HG02870 (cell line): ENCODE data around the gene GOLGB1.
"Not testable (repeated sequence)": the region's sequence is repeated elsewhere in the genome, so short reads cannot be mapped to it uniquely, and the experiment has no call there.

ENCODE experiments used
- ATAC-seq: cut with Tn5 transposase; IDR thresholded peaks from one replicate; pipeline ENCODE4 v1.9.1; 2021; ENCODE audit warnings: mild to moderate bottlenecking, moderate library complexity; ENCODE audit not compliant: unreplicated experiment

GOLGB1 gene

DNA sequence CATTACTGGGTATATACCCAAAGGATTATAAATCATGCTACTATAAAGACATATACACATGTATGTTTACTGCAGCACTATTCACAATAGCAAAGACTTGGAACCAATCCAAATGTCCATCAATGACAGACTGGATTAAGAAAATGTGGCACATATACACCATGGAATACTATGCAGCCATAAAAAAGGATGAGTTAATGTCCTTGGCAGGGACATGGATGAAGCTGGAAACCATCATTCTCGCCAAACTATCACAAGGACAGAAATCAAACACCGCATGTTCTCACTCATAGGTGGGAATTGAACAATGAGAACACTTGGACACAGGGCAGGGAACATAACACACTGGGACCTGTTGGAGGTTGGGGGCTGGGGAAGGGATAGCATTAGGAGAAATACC, 6.4 kb downstream of the GOLGB1 start:
- not testable (repeated sequence) for ATAC-seq

DNA sequence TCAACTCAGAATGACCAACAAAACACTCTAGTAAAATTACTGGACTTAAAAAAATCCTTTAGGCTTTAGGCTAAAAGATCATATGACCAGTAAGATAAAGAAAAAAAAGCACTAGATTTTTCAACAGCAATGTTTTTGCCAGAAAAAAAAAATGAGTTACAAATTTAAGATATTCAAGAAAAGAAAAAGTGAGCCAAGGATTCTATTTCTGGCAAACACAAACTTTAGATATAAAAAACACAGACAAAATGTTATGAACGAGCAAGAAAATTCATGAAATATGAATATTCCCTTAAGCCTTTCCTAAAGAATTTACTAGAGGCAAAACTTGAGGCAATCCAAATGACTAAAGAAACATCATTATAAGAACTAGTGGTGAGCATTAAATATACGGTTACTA, 8.6 kb downstream of the GOLGB1 start:
- ATAC-seq = no peak

DNA sequence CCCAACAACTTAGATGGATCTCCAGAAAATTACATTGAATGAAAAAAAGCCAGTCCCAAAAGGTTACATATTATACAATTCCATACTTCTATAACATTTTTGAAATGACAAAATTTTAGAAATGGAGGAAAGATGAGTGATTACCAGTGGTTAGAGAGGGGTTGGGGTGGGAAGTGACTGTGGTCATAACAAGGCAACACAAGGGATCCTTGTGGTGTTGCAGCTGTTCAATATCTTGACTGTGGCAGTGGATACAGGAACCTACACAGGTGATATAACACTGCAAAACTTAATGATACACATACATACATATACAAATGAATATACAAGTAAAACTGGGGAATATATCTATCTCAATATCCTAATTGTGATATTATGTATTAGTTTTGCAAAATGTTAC, 9.6 kb downstream of the GOLGB1 start:
- no peak for ATAC-seq

DNA sequence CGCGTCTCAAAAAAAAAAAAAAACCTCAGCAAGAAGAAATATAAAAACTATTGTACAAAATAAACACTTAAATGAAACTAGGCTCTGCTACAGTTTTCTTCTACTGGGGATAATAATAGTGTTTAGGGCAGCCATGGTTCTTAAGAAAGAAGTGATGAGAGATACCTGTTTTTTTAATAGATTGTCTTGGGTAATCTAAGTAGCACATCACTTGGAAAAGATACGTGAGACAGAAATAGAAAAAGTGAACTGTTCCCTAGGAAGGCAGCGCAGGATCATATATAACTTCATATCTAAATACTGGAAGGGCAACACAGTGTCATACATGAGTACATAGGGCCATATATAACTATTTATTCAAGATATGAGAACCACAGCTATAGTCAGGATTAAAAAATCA, 11.9 kb downstream of the GOLGB1 start:
- ATAC-seq = no peak

DNA sequence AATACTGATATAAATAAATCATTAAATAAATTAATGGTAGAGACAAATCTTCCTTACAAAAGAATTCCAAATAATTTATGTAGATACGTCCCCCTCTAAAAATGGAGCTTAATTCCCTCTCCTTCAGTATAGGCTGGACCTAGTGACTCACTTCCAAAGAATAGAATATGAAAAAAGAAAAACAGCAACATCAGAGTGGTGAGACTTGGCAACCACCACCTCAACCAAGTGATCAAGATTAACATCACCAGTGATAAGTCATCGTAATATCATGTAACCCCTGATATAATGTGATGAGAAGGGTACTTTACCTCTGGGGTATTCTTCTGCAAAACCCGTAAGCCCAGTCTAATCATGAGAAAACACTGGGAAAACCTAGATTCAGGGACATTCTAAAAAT, 13.4 kb downstream of the GOLGB1 start:
- ATAC-seq = no peak

DNA sequence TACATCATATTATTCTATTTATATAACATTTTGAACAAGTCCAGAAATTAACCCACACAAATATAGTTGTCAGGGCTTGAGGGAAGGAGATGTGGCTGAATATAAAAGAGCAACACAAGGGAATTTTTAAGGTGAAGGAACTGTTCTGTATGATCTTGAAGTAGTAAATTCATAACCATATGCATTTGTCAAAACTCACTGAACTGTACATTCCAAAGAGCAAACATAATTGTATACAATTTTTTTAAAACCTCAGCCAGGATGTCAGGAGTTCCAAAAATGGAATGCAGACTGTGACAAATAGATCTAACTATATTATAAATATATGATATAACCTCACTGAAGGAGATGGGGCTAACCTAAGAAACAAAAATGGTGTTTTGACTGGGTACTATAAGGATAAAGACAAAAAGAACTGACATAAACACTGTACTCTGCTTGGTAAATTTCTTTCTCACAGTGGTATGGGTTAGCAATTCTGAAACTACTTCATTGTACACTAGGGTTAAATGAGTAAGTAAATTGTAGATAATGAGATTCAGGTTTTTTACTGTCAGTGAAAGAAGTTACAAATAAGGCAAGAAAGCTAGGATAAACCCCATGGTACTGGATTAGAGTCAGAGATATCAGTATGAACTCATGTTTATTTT, 14.4 kb downstream of the GOLGB1 start:
- peak; percentile 98 for ATAC-seq

DNA sequence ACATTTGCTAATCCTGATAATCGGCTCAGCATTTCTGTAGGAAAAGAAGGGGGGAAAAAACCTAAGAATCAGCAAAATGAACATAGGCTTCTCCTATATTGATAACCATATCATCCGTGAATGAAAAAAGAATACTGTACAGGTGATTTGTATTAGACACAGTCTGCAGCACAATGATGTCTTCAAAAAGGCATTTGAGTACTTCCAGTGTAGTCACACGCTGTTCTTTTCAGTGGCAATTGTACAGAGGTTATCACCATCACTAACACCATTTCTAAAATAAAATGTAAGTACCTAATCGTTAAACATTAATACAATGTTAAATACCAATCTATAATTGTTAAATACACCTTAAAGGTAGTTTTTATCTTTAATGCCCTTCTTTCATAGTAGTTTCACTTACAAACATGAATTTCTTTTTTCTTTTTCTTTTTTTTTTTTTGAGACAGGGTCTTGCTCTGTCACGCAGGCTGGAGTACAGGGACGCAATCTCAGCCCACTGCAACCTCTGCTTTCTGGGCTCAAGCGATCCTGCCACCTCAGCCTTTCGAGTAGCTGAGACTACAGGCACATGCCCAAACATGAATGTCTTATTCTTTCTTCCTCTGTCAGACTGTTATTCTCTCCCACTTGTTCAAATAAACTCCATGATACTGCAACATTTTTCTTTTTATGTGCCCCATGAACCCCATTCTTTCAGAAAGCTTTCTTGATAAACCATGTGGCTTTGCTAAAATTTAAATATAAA, 18.4 kb downstream of the GOLGB1 start:
- ATAC-seq = no peak

DNA sequence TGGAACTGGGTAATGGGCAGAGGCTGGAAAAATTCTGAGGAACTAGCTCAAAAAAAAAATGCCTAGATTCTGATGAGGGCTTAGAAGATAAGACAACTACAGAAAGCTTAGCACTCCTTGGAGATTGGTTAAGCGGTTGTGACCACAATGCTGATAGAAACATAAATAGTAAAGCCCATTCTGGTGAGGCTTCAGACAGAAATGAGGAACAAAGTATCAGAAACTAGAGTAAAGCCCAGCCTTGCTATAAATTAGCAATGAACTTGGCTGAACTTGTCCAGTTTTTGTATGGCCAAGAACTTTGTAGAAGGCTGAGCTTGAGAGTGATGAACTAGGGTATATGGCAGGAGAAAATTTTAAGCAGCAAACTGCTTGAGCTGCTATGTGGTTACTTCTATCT, 25.4 kb downstream of the GOLGB1 start:
- peak; percentile 98 for ATAC-seq

DNA sequence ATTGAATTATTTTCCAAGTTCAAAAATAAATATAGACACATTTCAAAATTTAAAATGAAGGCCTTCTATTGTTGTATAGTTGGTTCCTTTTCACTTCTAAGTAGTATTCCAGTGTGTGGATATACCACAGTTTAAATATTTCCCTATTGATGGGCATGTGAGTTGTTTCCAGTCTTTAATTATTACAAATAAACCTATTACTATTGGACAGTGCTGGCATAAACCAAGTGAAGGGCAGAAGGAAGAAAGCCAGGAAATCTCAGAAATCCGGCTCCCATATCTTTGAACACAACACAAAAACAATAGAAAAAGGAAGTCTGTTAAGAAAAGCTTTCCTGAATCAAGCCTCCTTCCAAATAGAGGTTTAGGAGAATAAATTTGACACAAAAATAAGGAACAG, 26.1 kb downstream of the GOLGB1 start:
- no peak for ATAC-seq

DNA sequence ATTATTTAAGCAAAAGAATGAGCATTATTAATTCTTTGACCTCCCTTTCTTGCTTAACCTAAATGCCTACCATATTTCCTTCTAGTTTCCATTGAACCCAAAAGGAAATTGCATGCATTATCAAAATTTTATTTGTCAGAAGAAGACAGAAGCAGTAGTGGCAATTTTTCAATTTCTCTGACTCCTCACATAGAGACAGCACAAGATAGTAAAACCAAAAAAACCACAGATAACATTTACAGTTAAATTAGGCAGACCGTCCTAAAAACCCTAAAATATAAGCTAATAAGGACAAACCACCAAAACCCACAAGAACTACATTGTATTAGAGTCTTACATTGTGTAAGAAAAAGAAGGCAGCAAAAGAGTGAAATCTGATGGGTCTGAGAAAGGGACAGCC, 27.1 kb downstream of the GOLGB1 start:
- ATAC-seq = no peak

DNA sequence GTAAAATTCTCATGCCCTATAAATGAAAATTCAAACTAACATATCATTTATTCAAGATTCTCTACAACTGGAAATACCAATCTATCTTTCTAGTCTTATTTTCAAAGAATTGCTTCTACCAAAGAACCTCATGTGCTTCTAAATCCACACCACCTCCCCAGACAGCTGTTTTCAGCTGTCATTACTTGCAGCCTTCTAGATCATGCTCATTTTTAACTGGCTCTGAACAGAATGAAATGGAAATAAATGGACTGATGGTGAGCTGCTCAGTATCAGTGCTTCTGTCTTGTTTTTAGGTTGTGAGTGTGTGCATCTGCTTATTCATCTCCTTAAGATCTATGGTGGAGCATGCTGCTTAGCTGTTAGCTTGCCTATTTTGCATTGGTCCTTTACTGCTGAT, 29.4 kb downstream of the GOLGB1 start:
- no peak for ATAC-seq

DNA sequence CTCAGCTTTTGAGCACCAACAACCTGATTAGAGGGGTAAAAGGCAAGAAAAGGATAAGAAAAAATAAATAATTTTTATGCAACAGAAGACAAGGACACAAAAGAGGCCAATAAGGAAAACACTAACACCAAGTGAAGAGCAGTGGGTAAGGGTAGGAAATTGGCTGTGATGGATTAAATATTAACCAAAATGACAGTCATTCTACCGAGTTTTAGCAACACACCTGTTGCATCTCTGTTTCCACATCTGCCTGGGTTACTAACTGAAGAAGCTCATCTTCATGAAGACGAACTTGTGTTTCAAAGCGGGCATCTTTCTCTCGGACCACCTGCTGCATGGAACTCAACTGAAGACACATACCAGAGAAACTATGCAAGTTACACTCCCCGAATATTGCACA, 30.1 kb downstream of the GOLGB1 start:
- no peak for ATAC-seq

DNA sequence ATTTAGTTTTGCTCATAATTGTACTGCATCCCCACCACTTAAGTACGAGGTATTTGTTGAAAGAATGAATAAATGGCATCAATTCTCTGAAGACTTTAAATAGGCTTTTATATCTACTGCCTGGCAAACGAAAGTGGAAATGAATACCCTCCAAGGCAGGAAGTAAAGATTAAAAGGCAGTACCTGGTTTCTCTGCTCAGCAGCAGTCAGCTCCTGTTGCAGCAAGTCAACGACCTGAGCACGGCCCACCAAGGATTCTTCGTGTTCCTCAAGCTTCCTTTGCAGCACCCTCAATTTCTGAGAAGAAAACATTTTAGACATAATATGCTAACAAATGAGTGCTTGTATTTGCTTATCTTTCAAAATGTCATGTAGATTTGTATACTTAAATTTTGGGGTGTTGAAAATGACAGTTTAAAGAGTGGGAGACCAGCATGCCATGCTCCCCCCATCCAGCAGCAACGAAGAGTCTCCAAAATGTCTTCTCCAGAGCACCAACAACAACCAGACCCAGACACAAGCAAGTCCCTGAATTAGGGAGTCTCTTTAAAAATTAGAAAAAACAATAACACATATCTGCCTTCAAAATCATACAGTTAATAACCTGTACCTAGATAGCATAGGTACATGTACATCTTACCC, 31.2 kb downstream of the GOLGB1 start:
- ATAC-seq = no peak

DNA sequence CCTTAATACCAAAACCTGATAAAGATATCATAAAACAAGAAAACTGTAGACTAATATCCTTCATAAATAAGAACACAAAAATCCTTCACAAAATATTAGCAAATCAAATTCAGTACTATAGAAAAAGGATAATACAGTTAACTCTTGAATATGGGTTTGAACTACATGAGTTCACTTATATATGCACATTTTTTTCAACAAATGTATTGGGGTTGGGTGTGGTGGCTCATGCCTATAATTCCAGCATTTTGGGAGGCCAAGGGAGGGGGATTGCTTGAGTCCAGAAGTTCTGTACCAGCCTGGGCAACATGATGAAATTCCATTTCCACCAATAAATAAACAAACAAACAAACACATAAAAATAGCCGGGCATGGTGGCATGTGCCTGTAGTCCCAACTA, 39.2 kb downstream of the GOLGB1 start:
- no peak for ATAC-seq

DNA sequence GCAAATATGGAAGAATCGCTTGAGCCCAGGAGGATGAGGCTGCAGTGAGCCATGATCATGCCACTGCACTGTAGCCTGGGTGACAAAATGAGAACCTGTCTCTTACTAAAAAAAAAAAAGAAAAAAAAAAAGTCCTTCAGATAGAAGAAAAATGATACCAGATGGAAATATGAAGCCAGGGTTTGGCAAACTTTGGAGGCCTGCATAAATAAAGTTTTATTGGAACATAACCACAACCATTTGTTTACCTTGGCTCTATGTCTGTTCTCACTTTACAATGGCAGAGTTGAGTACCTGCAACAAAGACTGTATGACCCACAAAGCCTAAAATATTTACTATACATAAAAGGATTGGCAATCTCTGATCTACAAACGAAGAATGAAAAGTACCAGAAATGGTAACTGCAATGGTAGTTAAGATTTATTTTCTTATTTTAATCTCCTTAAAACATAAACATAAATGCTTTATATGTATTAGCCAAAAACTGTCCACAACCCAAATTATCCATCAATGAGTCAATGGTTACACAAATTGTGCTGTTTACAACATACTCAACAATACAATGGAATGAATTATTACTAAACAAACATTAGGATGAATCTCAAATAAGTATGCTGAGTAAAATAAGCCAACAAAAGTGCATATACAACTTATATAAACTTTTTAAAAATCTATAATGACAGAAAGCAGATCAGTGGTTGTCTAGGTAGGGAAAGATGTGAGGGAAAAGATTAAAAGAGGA, 41.8 kb downstream of the GOLGB1 start:
- ATAC-seq = no peak

DNA sequence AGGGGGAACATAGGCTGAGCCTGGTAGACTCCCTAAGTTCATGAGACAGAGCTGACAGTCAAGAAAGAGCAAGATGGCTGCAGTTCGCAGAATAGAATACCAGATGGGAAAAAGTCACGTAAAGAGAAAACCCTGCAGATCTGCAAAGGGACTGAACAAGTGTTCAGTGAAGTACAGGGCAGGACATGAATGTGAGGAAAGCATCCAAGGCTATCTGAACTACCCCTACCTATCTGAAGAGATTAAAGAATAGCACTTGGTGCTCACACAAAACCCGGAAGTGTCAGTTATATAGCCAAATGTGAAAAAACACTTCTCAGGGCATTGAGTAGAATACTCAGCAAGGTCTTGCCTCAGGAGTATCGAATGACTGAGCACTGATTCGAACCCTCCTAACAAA, 44.0 kb downstream of the GOLGB1 start:
- ATAC-seq = no peak

DNA sequence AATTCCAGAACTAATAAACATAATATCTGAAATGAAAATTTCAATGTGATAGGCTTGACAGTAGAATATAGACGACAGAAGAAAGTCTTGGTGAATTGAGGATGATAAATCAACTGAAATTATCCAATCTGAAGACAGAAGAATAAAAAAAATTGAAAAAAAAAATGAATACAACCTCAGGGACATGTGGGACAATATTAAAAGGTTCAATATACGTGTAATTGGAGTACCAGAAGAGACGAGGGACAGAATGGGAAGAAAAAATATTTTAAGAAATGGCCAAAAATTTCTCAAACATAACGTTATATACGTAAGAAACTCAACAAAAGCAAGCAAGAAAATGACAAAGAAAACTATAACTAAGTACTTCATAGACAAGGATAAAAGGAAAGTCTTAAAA, 45.6 kb downstream of the GOLGB1 start:
- ATAC-seq = no peak

DNA sequence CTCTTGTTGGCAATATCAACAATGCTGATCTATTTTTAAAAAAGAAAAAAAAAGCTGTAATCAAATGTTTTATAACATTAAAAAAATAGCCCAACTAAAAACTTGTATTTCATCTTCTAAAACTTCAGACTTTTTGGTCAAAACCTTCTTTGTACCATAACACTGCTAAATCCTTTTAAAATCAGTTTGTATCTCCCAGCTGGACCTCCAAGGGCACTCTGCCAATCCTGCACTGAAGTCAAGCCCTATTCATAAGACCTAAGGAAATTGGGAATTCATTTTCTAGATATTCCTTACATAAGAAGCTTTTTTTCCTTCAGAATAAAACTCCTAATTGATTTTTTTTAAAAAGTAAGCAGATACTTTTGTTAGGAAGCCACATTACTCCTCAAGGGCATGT, 50.6 kb downstream of the GOLGB1 start:
- no peak for ATAC-seq

DNA sequence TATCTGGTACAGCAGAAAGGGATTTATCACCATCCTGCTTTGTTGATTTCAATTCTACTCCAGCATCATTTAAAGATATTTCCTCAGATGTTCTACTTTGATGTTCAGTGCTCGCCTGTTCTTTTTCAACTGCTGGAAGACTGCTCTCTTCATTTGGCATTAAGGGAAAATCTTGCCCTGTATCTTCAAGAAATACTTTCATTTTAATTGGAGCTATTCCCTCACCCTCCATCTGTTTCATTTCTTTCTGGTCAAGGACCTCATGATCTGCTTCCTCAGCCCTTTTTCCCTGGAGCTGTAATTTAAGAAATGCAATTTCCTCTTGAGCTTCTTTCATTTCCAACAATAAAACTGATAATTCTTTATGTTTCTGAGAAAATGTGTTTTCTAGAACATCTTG, 51.1 kb downstream of the GOLGB1 start:
- no peak for ATAC-seq

DNA sequence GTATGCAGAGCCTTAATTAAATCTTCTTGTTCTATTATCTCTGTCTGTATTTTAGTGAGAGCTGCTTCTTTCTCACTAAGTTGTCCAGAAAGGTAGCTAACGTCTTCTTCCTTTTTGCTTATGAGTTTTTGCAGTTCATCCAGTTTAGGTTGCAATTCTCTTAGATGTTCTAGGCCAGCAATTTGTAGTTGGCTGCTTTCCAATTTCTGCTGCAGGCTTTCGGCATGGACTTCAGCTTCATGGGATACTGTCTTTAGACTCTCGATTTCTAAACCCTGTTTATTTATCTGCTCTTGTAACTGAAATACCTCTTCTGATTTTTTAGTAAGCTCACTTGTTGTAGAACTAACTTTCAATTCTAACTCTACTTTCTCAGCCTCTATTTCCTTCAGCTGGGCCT, 53.4 kb downstream of the GOLGB1 start:
- ATAC-seq = no peak

DNA sequence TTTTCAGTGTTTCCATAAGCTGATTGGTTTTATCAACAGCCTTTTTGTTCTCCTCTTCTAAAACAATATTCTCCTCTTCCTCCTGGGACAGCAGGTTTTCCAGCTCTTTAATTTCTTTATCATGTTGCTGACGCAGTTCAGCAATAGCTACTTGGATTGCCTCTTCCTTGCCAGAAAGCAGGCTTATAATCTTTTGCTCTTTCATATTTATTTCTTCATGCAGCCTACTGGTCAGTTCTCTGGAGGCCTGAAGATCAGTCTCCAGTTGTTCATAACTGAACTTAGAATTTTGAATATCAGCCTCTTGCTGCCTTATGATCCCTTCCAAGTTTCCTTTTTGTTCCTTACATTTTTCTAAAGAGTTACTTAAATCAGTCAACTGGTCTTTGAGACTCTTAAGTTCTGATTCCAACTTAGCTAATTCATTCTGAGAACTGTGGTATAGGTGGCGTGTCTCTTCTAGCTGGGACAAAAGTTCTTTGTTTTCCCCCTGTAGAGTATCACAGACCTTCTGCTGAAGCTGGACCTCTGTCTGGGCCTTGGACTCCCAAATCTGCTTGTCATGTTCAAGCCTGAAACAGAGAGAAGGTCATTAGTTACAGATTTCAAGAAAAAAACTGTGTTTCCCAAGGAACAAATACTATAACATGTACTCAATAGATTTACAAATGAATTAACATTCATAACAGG, 57.4 kb downstream of the GOLGB1 start:
- ATAC-seq = no peak
